Astrocyte of the spinal cord (primary cell): ENCODE results near the gene HDAC8.

Source experiments
- DNase-seq: peaks from one replicate; pipeline ENCODE4 v3.0.0; 2011; ENCODE audit warnings: low read depth, low spot score
- H3K4me3 ChIP-seq: 2 replicates; pipeline ENCODE4 v1.5.1; 2011; ENCODE audit warnings: low read depth, mild to moderate bottlenecking, low read length, moderate library complexity
- in situ Hi-C: cut with HindIII; loops from 2 replicates; pipeline ENCODE4 v1.10.0; 2017; ENCODE audit warnings: low sequenced_read_pairs
- TF ChIP-seq, protein P1 (sequence below): IDR thresholded peaks from 2 replicates; pipeline ENCODE4 v1.5.1; 2012; ENCODE audit warnings: low read depth, mild to moderate bottlenecking, low read length, inconsistent platforms

The HDAC8 gene

DNA sequence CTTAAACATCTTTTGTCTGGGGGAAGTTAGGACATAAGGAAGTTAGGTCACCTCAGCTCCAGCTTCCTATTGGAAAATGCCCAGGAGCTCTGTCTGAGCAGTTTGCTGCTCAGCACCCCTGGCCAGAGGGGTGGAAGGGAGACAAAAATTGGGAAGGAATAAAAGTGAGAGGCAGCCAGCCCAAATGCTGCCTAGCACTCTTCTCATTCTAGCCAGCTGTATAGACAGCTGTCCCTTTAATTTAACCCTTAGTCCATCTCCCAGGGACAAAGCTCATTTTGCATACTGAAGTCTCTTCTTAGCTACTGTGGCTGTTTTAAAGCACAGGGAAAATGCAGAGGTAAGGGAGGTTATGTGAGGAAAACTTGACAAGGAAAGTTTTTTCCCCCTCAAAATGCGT, 177.4 kb downstream of the HDAC8 start:
- in situ Hi-C loops = no loop called here
- TF ChIP-seq, protein P1, sequence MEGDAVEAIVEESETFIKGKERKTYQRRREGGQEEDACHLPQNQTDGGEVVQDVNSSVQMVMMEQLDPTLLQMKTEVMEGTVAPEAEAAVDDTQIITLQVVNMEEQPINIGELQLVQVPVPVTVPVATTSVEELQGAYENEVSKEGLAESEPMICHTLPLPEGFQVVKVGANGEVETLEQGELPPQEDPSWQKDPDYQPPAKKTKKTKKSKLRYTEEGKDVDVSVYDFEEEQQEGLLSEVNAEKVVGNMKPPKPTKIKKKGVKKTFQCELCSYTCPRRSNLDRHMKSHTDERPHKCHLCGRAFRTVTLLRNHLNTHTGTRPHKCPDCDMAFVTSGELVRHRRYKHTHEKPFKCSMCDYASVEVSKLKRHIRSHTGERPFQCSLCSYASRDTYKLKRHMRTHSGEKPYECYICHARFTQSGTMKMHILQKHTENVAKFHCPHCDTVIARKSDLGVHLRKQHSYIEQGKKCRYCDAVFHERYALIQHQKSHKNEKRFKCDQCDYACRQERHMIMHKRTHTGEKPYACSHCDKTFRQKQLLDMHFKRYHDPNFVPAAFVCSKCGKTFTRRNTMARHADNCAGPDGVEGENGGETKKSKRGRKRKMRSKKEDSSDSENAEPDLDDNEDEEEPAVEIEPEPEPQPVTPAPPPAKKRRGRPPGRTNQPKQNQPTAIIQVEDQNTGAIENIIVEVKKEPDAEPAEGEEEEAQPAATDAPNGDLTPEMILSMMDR = no peak

DNA sequence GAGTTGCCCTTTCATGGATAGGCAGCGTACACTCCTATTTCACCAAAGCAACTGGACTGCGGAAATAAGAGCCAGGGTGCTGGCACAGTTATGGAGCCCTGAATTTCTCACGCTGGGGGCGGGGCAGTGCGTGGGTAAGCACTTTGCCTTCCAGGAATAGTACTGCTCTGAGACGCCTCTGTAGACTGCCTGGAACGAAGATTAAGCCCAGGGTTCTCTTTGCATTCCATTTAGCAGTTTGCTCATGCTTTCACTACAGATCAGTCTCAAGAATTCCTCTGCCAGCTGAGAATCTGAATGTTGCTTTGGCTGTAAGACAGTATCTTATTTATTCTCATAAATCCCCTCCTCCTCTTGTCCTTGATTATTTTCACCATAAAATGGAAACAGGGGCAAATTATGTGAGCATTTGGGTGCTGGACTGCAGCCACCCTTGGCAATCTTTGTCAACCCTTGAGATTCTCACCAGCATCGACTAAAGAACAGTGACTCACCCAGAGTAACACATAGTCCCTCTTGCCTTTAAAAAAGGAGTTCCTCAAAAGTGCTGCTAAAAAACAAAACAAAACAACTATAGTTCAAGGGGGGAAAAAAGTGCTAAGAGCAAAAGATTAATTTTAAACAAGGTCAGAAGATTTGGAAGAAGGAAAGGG, 178.0 kb downstream of the HDAC8 start:
- TF ChIP-seq, protein P1 = no peak
- peak; percentile 52 for DNase-seq
- in situ Hi-C loops = no loop called here
- H3K4me3 ChIP-seq = no peak overlapping the region

More for the DNA sequence above, 177.4 kb downstream of the HDAC8 start:
- no peak for DNase-seq
- no peak overlapping the region for H3K4me3 ChIP-seq

DNA sequence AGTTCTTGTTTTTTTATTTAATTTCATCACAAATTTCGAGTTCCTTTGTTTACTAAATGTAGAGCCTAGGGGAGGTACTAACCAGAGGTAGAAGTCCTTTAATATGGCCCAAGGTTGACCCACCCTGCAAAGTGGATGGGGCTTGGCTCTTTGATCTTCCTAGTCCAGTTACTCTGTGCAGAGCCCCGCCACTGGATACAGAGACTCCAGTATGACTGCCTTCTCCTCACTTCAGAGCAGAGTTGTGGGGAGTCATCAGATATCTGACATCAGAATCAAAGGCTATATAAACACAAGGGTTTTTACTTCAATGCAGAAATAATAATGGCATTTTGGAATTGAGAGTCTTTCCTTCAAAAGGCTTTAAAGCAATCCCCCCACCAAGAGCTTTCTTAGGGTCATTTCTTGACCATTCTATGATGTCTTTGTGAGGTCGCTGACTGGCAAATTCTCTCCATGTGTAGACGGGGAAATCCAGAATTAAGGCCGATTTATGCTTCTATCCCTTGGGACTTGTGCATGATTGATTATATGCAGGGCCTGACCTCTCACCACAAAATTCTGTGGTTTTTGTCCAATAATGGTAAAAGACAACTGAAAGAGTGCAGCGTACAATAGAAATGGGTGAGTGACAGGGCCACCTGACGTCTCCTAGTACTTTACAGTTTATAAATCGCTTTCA, 178.7 kb downstream of the HDAC8 start:
- DNase-seq = no peak
- no peak overlapping the region for H3K4me3 ChIP-seq
- in situ Hi-C loops = no loop called here
- TF ChIP-seq, protein P1 = no peak

- in situ Hi-C loops = no loop called here
- DNase-seq = no peak
- H3K4me3 ChIP-seq = no peak overlapping the region
- TF ChIP-seq, protein P1 = no peak
Measured at GRCh38 chrX:72392816-72393800, 179.5 kb downstream of the HDAC8 start.

- in situ Hi-C loops = no loop called here
- no peak for DNase-seq
- no peak overlapping the region for H3K4me3 ChIP-seq
- TF ChIP-seq, protein P1 = no peak
Measured at GRCh38 chrX:72392042-72392441, 180.6 kb downstream of the HDAC8 start.

DNA sequence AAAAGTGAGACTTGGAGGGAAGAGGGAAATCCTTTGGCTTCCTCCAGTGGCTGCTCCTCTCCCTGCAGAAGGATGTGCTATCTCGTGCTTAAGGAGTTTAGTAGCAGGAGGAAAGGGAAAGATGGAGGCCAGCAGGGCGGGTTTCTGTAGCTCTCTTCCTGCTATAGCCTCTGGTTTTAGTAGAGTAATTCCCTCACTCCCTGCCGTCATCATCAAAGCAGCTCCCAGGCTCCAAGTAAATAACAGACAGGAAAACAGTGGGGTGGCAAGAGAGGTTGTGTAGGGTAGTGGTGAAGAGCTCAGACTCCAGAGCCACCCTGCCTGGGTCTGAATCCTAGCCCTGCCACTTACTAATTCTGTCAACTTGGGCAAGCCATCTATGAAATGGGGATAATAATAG, 185.4 kb downstream of the HDAC8 start:
- in situ Hi-C loops = no loop called here

More for the DNA sequence above, 185.4 kb downstream of the HDAC8 start:
- TF ChIP-seq, protein P1 = no peak
- no peak overlapping the region for H3K4me3 ChIP-seq
- DNase-seq = no peak
